HG03520 (cell line): ENCODE results near the gene SFTA2.
"Not testable (repeated sequence)": the region's sequence is repeated elsewhere in the genome, so short reads cannot be mapped to it uniquely, and the experiment has no call there.

Source experiments
- ATAC-seq: cut with Tn5 transposase; IDR thresholded peaks from one replicate; pipeline ENCODE4 v1.9.1; 2021; ENCODE audit warnings: mild to moderate bottlenecking, moderate library complexity; ENCODE audit not compliant: unreplicated experiment

The SFTA2 gene

DNA sequence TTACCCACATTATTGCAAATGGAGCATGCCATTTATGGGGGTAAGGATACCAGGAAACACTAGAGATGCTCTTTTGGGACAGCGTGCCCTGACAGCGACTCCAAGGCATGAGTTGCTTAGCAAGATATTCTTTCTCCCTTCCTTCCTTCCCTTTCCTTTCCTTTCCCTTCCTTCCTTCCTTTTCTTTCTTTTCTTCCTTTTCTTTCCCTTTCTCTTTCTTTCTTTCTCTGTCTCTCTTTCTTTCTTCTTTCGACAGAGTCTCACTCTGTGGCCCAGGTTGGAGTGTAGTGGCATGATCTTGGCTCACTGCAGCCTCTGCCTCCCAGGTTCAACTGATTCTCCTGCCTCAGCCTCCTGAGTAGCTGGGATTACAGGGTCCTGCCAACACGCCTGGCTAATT is 12.1 kb upstream of the SFTA2 start:
- no peak for ATAC-seq

DNA sequence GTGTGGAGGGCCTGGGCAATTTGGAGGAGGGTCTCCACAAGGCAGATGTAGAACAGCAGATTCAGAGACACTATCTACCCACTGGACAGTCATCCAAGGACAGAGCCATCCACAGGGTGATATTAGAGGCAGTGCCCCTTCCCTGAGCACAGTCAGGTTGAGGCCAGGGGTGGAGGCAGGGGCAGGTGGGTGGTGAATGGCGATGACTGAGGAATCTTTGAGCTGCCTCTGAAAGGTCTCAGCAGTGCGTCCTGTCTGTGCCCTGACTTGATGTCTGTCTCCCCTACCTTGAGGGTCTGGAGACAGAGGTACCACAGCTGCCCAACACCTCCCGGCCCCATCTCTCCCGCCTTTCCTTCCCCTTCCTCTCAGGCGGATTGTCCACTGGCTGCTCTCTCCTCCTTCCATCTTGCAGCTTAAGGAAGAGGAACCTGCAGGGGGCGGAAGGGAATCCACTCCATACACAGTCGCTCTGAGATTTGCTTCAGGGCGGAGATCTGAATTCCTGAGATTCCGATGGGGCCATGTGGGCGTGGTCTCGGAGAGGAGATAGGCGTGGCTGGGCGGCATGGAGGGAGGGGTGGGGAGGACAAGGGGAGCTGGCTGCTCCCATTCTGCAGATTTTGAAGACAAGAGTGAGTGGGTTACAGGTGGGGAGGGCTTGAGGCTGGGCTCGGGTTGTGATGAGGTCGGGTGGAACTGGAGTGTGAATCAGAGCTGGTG is 10.5 kb upstream of the SFTA2 start:
- ATAC-seq = no peak

DNA sequence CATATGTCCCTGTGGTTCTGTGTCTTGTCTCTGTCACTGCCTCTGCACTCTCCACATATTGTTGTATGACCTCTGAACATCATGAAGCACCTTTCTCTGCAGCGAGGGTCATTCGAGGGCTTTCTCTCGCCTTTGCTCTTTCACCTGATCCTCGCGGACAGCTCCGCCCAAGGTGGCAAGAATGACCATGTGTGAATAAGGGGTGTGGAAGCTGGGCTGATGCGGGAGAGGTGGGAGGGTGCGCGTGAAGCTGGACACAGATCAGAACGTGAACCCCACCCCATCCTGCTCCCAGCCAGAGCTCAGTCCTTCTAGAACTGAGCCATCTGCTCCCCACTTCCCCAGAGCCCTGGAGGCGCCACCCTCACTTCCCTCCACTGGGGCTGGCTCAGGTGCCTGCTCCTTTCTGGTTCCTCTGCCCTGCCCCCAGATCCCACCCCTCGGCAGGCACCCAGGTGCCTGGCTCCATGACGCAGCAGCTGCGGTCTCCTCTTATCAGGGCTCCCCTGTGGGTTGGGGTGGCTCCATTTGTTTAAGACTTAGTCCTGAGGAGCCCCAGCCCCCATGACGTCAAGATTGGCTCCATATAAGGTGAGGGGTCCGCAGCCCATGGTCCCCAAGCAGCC is 8.5 kb upstream of the SFTA2 start, which contains the start of gene MUCL3:
Gene MUCL3 (plus strand): TSS at position 613 of the 626 bp plus-strand sequence. CDS start 27 bp downstream, outside the sequence.
- ATAC-seq = no peak

DNA sequence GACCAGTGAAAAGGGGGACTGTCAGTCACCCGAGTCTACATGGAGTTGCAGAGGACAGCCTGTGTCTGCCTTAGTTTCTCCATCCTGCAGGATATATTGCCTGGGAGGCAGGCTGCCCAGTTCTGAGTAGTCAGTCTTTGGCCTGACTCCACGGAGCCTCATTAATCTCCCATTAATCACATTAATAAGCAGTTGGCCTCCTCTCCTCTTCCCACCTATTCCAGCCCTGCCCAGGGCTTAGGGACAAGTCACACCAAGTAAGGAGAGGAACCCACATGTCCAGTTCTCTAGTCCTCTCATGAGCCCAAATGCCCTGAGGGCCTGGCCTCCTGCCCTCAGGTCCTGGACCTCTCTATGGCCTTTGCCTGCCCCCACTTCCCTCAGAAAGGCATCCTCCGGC is 7.5 kb upstream of the SFTA2 start:
- no peak for ATAC-seq

DNA sequence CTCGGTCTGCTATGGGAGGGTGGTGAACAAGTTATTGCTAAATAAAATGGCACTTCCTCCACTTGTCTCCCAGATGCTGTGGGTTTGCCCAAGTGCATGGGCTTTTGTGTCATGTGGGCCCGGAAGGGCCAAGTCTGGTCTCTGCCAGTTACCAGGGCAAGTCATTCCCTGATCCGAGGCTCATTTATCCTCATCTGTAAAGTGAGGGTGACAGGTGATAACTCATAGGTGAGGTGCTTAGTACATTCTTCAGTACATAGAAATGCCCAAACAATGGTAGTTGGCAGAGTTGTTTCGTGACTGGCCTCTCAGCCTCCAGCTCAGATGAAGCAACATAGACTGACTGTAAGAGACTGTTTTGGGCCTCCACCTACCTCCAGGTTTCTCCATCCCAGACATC is 6.8 kb upstream of the SFTA2 start:
- no peak for ATAC-seq

DNA sequence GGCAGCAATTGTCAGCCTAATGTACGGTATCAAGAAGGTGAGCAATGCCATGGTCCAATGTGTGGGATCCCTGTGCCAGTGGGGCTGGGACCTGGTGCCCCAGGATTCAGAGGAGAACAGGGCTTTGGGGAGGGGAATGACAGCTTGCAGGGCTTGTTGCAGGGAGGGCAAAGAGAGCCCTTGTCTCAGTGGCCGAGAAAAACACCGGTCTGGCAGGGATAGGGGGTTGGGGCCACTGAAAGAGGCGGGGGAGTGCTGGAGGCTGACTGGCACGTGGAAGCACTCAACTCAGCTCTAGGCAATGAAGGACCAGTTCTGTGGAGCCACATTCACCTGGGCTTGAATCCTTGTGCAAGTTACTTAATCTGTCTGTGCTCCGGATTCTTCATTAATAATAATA is 5.3 kb upstream of the SFTA2 start:
- no peak for ATAC-seq

DNA sequence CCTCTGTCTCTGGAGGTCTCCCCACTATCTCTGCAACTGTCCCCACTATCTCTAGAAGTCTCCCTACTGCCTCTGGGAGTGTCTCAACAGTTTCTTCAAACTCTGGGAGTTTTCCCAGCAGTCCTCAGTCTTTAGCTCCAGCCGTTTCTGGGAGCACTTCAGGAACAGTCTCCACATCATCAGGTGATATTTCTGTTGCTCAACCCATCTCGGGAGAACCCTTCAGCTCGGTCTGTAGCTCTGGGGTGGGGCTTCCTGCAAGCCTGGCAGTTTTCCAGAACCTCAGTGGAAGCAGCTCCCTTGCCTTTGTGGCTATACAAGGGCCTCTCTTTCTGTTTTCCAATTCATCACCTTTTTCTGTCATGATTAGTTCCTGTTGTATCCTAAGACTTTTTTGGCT is 3.0 kb upstream of the SFTA2 start:
- no peak for ATAC-seq

DNA sequence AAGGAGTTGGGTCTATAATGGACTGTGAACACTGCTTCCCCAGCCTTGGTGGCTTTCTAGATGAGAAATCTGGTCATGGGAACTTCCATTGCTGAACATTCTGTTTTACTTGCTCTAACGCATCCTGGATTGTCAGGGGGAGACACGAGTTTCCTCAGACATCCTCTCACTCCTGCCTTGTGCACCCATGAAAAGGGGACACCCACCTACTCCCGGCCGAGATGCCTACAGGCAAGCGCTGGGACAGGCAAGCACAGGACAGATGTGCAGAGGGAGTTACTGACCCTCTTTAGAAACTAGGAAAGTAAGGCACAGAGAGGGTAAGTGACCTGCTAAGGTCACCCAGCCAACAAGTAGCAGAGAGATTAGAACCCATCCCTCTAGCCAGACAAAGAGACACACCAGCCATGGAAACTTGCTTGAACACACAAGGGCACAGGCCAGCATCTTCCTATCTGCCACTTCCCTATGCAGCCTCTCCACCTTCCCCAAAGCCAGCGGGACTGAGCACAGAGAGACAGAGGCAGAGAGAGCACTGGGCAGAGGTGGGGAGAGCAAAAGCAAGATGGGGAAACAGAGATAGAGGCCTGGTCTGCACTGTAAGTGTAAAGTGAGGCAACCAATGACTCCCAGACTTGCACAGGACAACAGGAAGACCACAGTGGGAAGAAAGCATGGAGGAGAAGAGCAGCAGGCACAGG is 845 bp upstream of the SFTA2 start:
- ATAC-seq = no peak

DNA sequence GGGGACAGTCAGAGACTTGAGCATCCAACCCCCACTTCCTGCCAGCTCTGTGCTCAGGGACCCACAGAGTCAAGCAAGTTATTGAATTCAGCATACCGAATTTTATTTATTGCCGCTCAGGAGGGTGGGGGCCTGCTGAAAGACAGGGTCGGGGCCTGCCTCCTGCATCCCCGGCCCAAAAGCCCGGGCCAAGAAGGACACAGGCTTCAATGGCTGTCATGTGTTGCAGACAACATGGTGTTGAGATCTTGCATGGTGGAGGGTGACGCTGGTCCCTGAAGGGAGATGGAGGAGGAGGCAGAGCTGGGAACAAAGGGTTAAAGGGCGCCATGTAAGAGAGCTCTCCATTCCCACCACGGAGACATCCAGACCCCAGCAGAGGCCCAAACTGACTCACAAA is 698 bp downstream of the SFTA2 start:
- ATAC-seq = no peak

DNA sequence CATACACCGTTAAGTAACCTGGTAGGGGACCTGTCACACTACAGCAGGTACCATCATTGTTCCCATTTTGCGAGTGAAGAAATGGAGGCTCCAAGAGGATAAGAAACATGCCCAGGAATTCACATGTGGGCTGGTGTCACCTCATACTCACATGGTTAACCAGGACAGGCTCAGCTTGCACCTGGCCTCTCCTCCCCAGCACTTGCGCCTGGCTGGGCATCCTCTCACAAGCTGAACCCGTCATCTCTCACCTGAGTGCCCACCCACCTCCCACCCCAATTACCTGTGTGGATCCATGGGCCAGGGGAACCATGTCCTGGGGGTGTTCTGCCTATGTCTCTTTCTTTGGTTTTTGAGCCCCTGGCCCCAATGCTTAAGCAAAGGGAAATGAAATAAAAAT is 1.5 kb downstream of the SFTA2 start:
- ATAC-seq = no peak

DNA sequence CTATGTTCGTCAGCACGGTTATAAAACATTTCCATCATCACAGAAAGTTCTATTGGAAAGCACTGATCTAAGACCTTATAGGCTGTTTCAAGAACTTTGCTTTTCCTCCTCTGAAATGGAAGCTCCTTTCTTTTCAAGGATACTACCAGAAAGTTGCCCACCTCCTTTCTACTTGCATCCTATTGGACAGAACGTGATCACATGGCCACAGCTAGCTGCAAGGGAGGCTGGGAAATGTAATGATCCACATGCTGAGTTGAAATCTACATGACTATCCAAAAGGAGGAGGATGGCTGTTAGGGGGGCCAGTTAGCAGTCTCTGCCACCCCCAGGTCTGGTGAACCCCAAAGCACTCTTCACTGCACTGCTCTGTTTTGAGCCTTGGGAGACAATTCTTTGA is 3.3 kb downstream of the SFTA2 start:
- no peak for ATAC-seq

DNA sequence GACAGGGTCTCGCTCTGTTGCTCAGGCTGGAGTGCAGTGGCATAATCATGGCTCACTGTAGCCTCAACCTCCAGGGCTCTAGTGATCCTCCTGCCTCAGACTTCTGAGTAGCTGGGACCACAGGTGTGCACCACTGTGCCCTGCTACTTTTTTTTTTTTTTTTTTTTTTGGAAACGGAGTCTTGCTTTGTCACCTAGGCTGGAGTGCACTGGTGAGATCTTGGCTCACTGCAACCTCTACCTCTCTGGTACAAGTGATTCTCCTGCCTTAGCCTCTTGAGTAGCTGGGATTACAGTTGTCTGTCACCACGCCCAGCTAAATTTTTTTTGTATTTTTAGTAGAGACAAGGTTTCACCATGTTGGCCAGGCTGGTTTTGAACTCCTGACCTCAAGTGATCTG is 4.9 kb downstream of the SFTA2 start:
- not testable (repeated sequence) for ATAC-seq

DNA sequence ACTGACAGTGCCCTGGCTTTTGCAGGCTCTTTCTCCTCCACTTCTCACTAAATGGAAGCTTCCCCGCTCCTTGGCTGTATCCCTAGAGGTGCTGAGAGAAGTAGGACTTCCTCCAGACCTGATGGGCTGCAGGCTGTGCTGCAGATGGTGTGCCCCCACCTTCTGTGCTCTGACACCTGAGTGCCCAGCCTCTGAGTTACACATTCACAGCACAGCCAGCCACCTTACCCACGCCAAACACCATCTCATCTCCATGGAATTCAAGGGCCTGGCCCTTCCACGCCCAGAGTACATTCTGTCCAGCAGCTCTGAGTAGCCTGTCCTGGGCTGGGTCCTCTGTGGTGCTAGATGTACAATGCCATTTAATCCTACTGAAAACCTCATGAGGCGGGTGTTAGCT is 5.3 kb downstream of the SFTA2 start:
- ATAC-seq = no peak

DNA sequence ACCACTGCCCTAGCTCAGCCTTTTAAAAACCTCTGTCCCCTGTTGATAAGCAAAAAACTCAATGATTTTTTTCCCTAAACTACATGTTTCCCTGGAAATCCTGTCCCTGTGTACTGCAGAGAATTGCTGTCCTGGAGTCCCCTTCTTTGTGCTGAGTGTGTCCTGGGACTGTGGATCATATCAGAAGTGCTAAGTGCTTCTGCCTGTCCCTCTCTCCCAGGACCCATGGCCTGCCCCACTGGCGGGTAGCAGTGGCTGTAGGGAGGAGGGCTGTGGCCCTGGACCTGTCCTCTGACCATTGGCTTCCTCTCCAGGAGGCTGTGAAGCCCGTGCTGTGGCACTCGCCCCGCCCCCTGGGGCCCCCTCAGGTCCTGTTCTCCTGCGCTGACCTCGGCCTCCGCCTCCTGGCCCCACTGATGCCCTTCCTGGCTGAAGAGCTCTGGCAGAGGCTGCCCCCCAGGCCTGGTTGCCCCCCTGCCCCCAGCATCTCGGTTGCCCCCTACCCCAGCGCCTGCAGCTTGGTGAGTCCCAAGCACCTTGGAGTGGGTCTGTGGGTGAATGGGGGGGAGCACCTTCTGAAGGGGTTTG is 7.8 kb downstream of the SFTA2 start:
- ATAC-seq = not testable (repeated sequence)

DNA sequence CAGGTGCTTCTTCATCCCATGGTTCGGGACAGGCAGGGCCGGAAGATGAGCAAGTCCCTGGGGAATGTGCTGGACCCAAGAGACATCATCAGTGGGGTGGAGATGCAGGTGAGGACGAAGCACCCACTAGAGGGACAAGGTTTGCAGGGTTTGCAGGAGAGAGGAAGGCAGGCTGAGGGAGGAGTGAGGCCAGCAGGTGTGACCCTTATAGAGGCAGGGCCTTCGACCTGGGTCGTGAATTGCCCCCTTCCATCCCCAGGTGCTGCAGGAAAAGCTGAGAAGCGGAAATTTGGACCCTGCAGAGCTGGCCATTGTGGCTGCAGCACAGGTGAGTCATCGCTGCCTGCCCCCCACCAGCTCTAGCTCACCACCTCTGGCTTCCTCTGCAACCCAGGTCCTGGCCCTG is 9.5 kb downstream of the SFTA2 start:
- ATAC-seq = no peak

DNA sequence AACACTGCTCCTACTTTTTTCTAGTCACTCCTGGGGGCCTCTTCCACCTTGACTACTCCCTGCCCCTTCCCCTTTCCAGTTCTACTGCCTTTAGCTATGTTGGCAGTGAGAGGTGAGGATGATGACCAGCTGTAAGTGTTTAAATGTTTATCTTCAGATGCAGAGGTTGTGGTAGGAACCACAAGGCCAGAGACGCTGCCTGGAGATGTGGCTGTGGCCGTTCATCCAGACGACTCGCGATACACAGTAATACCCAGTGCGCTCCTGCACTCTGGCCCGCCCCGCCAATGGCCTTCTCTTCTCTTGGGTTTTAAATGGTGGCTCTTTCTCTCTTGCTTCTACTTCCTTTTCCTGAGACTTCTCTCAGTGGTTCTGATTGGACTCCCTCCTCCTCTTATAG is 13.3 kb downstream of the SFTA2 start:
- ATAC-seq = no peak

DNA sequence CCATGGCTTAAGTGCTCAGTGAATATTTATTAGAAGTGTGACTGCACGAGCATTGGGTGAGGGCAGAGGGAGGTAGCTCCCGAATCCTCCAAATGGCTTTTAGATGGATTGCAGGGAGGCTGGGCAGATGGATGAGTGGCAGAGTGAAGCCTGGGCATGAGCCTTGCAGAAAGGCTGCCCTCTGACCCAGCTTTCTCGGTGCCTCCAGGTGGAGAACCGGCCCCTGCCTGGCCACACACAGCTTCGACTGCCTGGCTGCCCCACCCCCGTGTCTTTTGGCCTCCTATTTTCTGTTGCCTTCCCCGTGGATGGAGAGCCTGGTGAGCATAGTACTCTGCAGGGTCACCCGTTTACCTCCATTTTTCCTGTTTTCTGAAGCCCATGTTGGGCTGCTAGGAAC is 14.5 kb downstream of the SFTA2 start:
- ATAC-seq = no peak

DNA sequence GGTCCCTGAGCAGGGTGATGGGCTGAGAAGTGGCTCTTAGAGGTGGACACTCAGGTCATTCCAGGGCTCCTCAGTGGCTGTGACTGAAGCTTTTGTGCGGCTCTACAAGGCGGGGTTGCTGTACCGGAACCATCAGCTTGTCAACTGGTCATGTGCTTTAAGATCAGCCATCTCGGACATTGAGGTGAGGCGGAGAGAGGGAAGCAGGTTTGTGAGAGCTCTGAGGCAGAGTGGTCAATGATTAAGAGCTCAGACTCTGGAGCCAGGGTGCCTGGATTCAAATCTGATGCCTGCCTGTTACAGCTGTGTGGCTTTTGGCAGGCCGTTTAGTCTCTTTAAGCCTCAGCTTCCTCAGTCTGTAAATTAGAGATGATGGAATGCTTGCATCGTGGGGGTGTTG is 14.9 kb downstream of the SFTA2 start:
- ATAC-seq = no peak

DNA sequence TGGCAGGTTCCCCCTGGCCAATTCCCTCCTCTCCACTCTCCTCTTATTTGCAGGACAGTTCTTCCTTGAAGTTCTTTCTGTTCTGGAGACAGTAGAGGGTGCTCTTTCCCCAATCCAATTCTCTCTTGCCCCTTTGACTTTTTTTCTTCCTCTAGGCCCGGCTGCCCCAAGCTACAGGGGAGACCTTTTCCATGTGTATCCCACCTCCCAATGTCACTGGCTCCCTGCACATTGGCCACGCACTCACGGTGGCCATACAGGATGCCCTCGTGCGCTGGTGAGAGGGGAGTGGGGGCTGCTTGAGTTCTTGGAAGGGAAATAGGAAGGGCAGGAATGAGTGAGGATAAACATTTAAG is 16.4 kb downstream of the SFTA2 start:
- no peak for ATAC-seq

DNA sequence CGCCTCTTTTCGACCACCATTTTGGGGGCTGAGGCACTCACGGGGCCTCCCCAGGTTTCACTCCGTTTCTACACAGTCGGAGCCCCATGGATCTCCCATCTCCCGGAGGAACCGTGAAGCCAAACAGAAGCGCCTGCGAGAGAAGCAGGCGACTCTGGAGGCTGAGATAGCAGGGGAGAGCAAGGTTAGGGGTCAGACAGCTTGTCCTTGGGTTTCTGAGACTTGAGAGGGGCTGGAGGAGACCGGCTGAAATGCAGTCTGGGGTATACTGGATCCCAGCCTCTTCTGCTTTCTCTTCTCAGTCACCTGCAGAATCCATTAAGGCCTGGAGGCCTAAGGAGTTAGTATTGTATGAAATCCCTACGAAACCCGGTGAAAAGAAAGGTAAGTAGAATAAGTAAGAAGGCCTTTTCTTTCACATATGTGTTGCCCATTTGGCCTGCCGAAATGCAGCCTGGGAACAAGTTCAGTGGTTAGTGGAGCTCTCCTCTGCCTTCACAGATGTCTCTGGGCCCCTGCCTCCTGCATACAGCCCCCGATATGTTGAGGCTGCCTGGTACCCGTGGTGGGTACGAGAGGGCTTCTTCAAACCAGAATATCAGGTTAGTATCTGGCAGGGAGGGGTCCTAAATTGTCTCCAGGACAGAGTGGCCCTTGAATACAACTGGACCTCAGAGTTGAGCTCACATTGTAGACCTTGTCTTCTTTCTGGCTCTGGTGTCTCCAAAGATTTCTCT is 16.9 kb downstream of the SFTA2 start:
- no peak for ATAC-seq
